H1 (cell line): ENCODE measurements around the gene VSIR. TPM values are rescaled to one million over a fixed set of nuclear protein-coding genes. Genes with fewer than 3 reads are reported as not detected.

Experiments
- CTCF ChIA-PET: fragments of 300-600 bp; sonication (Branson Sonifier 250); formaldehyde crosslinking; loops from one replicate; lab custom pipeline; 2021; ENCODE audit not compliant: partially characterized antibody; lab: Charles Lee
- POLR2A ChIA-PET: fragments of 300-600 bp; sonication (Branson Sonifier 250); formaldehyde crosslinking; loops from one replicate; lab custom pipeline; 2021; ENCODE audit warnings: inconsistent platforms; ENCODE audit not compliant: partially characterized antibody; lab: Charles Lee
- DNase-seq, 2 experiments: peaks; one replicate each; pipeline versions ENCODE4 v3.0.0 to v3.0.0-alpha.2; 2010 to 2022; ENCODE audit warnings: low spot score in 2 of 2, low read depth in 1 of 2, mixed read lengths in 1 of 2
- FAIRE-seq: peaks from 2 replicates; lab custom pipeline; 2011; peaks lifted over from hg19 to GRCh38; lab: Jason Lieb, UNC
- H2AFZ ChIP-seq: 2 replicates; pipeline ENCODE4 v1.8.1; 2012; ENCODE audit warnings: low read length, inconsistent platforms
- H2AK5ac ChIP-seq: 2 replicates; pipeline ENCODE4 v1.6.1; 2013; ENCODE audit warnings: low read depth, low read length
- H2BK120ac ChIP-seq: replicated peaks from 2 replicates; pipeline ENCODE3; 2013; ENCODE audit warnings: low read depth, low read length, inconsistent platforms
- H2BK12ac ChIP-seq: 2 replicates; pipeline ENCODE4 v1.6.1; 2013; ENCODE audit warnings: low read depth, low read length
- H2BK15ac ChIP-seq: 2 replicates; pipeline ENCODE4 v1.6.1; 2013; ENCODE audit warnings: low read length
- H2BK20ac ChIP-seq: 2 replicates; pipeline ENCODE4 v1.6.1; 2013; ENCODE audit warnings: low read length
- H2BK5ac ChIP-seq: 2 replicates; pipeline ENCODE4 v1.6.1; 2013; ENCODE audit warnings: low read depth, low read length
- H3K14ac ChIP-seq: 2 replicates; pipeline ENCODE4 v1.6.1; 2013; ENCODE audit warnings: inconsistent platforms; ENCODE audit not compliant: insufficient read length
- H3K18ac ChIP-seq: 2 replicates; pipeline ENCODE4 v1.6.1; 2013; ENCODE audit warnings: low read length; ENCODE audit errors: extremely low read depth
- H3K23ac ChIP-seq: 2 replicates; pipeline ENCODE4 v1.6.1; 2013; ENCODE audit warnings: inconsistent platforms; ENCODE audit not compliant: insufficient read length
- H3K23me2 ChIP-seq: 2 replicates; pipeline ENCODE4 v1.6.1; 2013; ENCODE audit warnings: low read depth, low read length
- H3K27ac ChIP-seq: 2 replicates; pipeline ENCODE4 v1.6.1; 2011; ENCODE audit warnings: low read depth, low read length, inconsistent platforms
- H3K27me3 ChIP-seq, 4 experiments: replicated peaks in 1 of 4; 1 replicate in 1 of 4; 2 replicates in 3 of 4; pipeline versions ENCODE4 v1.6.1 to v1.8.1; 2011 to 2013; ENCODE audit warnings: low read length in 3 of 4, mild to moderate bottlenecking in 3 of 4, inconsistent platforms in 2 of 4, mixed read lengths in 2 of 4, moderate library complexity in 1 of 4; ENCODE audit not compliant: control insufficient read depth in 3 of 4, insufficient read depth in 3 of 4; ENCODE audit errors: extremely low read depth in 1 of 4
- H3K36me3 ChIP-seq, 4 experiments: 2 replicates each; pipeline versions ENCODE4 v1.6.1 to v1.8.1; 2011 to 2013; ENCODE audit warnings: mild to moderate bottlenecking in 4 of 4, low read length in 3 of 4, moderate library complexity in 2 of 4, control low read depth in 1 of 4, inconsistent platforms in 1 of 4; ENCODE audit not compliant: insufficient read depth in 4 of 4, control insufficient read depth in 2 of 4
- H3K4ac ChIP-seq: replicated peaks from 2 replicates; pipeline ENCODE3; 2013; ENCODE audit warnings: low read length, low read depth, mixed read lengths, inconsistent platforms; ENCODE audit not compliant: insufficient read length
- H3K4me1 ChIP-seq, 4 experiments: replicated peaks in 1 of 4; 1 replicate in 1 of 4; 2 replicates in 3 of 4; pipeline versions ENCODE4 v1.6.1 to v1.8.1; 2011 to 2013; ENCODE audit warnings: low read length in 3 of 4, inconsistent platforms in 2 of 4, mixed read lengths in 1 of 4; ENCODE audit not compliant: insufficient read depth in 4 of 4, control insufficient read depth in 3 of 4
- H3K4me2 ChIP-seq, 2 experiments: 2 replicates each; pipeline versions ENCODE4 v1.6.1 to v1.8.1; 2011 to 2013; ENCODE audit warnings: low read depth in 2 of 2, low read length in 2 of 2, control low read depth in 1 of 2, inconsistent platforms in 1 of 2, mild to moderate bottlenecking in 1 of 2; ENCODE audit not compliant: insufficient read depth in 1 of 2
- H3K4me3 ChIP-seq, 4 experiments: fragments of 200-600, 300-600 bp in 1 of 4; sonication (generic), shearing (Covaris generic), sonication (Bioruptor Twin) in 1 of 4; 2 replicates each; pipeline versions ENCODE4 v1.5.1 to v1.8.1; 2011 to 2016; ENCODE audit warnings: low read length in 4 of 4, low read depth in 3 of 4, control low read depth in 2 of 4, inconsistent platforms in 2 of 4, mild to moderate bottlenecking in 2 of 4, mixed read lengths in 1 of 4, moderate library complexity in 1 of 4; ENCODE audit not compliant: insufficient read depth in 2 of 4; ENCODE audit errors: extremely low read depth in 1 of 4
- H3K56ac ChIP-seq: replicated peaks from 2 replicates; pipeline ENCODE3; 2013; ENCODE audit warnings: low read depth, mild to moderate bottlenecking, mixed read lengths, low read length, inconsistent platforms; ENCODE audit not compliant: insufficient read length
- H3K79me1 ChIP-seq: 2 replicates; pipeline ENCODE4 v1.6.1; 2013; ENCODE audit warnings: low read depth, low read length, control low read depth
- H3K79me2 ChIP-seq, 2 experiments: 2 replicates each; pipeline versions ENCODE4 v1.6.1 to v1.8.1; 2012 to 2013; ENCODE audit warnings: low read length in 2 of 2, mild to moderate bottlenecking in 2 of 2, inconsistent platforms in 1 of 2; ENCODE audit not compliant: insufficient read depth in 2 of 2, control insufficient read depth in 1 of 2
- H3K9ac ChIP-seq, 4 experiments: replicated peaks in 1 of 4; 1 replicate in 1 of 4; 2 replicates in 3 of 4; pipeline versions ENCODE4 v1.6.1 to v1.8.1; 2011 to 2013; ENCODE audit warnings: low read depth in 3 of 4, low read length in 3 of 4, control low read depth in 2 of 4, mild to moderate bottlenecking in 2 of 4, moderate library complexity in 2 of 4, inconsistent platforms in 1 of 4; ENCODE audit errors: extremely low read depth in 1 of 4
- H3K9me3 ChIP-seq, 2 experiments: 2 replicates each; pipeline versions ENCODE4 v1.6.1 to v1.8.1; 2012 to 2013; ENCODE audit warnings: mild to moderate bottlenecking in 2 of 2, moderate library complexity in 2 of 2, control low read depth in 1 of 2, inconsistent platforms in 1 of 2, low read depth in 1 of 2, low read length in 1 of 2, mixed read lengths in 1 of 2; ENCODE audit not compliant: insufficient read depth in 2 of 2
- H4K20me1 ChIP-seq, 2 experiments: replicated peaks in 1 of 2; 2 replicates each; pipeline versions ENCODE3 to v1.8.1; 2011 to 2013; ENCODE audit warnings: inconsistent platforms in 2 of 2, low read length in 2 of 2, mild to moderate bottlenecking in 1 of 2; ENCODE audit not compliant: insufficient read depth in 2 of 2, control insufficient read depth in 1 of 2
- H4K5ac ChIP-seq: 2 replicates; pipeline ENCODE4 v1.6.1; 2013; ENCODE audit warnings: low read length, low read depth, mixed read lengths, inconsistent platforms; ENCODE audit not compliant: insufficient read length
- H4K8ac ChIP-seq: 2 replicates; pipeline ENCODE4 v1.8.0; 2013; ENCODE audit warnings: mild to moderate bottlenecking, moderate library complexity, low read length, inconsistent platforms; ENCODE audit not compliant: insufficient read depth; ENCODE audit errors: extremely low read depth
- H4K91ac ChIP-seq: replicated peaks from 2 replicates; pipeline ENCODE3; 2013; ENCODE audit warnings: low read length, mixed read lengths, inconsistent platforms; ENCODE audit not compliant: insufficient read length
- CEBPB ChIP-seq: IDR thresholded peaks from 2 replicates; pipeline ENCODE4 v1.6.1; 2012; ENCODE audit warnings: low read depth, low read length
- WGBS, 2 experiments: shearing (Covaris generic) in 1 of 2; methylation state at CpG; one replicate each; pipeline versions ENCODE4 v1.1.6 to v1.1.7; 2013 to 2015; ENCODE audit warnings: low lambda C conversion rate in 2 of 2, mixed read lengths in 2 of 2, inconsistent platforms in 1 of 2, low coverage in 1 of 2, missing lambda C conversion rate in 1 of 2; ENCODE audit not compliant: insufficient replicate concordance in 2 of 2, insufficient coverage in 1 of 2, insufficient read length in 1 of 2; ENCODE audit errors: extremely low coverage in 1 of 2, missing lambda C conversion rate in 1 of 2; 5-methylcytosine and 5-hydroxymethylcytosine counted together
- polyA plus RNA-seq, 7 experiments: library from polyadenylated mRNA; depleted of rRNA in 3 of 7; stranded (reverse) in 5 of 7; unstranded in 2 of 7; fragments of >200 nt in 5 of 7; fragments of 200-250 nt in 2 of 7; gene quantifications; 1 replicate in 5 of 7; 2 replicates in 1 of 7; 4 replicates in 1 of 7; pipeline versions ENCODE4 v1.2.1 to v1.2.3, GENCODE V29; 2011 to 2013; ENCODE audit warnings: missing spikeins in 2 of 7, mixed read lengths in 2 of 7
- total RNA-seq: library from RNA; stranded (reverse); fragmentation: NEBNext Ultra II Directional; extraction: Animal tissue kit (Norgen Biotek cat#: 25700); gene quantifications from 2 replicates; pipeline ENCODE4 v1.2.1, GENCODE V29; 2021

Gene VSIR
- total and polyA plus RNA-seq, 2 of the 8 experiments (the other 6 are each of a cell fraction or from before 2014, with no cell fraction given) = 0.33 TPM; not detected in 1

DNA sequence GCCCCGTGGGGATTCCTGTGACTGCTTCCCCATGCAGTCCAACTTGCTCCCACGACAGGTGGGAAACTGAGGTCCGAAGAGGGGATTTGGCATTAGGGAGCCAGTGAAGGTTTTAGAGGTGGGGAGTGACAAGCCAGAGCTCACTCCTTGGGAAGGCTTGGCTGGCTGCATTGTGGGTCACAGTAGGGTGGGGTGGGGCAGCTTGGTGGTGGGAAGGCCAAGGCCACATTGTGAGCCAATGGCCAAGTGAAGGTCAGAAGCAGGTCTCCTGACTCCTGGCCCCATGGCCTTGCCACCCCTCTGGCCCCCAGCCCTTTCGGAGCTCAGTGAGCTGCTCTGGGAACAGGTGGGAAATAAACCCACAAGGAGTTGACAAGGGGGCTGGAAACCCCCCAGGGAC, 56.3 kb downstream of the VSIR start:
- Histone ChIP-seq H3K23ac (no peak overlapping the region), H4K20me1 (no peaks in the 10 kb centered on the region), H3K27ac (no peak overlapping the region), H3K79me1 (no peaks in the 10 kb centered on the region), H2BK15ac (no peak overlapping the region), H3K4me1 (peaks cover 0 to 14% (median 8%) of the 10 kb centered on the region in 4 experiments; a peak in 6 of 7 replicates), H3K4ac (no peak overlapping the region), H2AK5ac (no peak overlapping the region), H2AFZ (no peak overlapping the region), H2BK120ac (no peak overlapping the region), H3K56ac (no peak overlapping the region), H2BK5ac (no peak overlapping the region), H3K23me2 (peaks cover 2% of the 10 kb centered on the region; the same call in 1 of the 2 replicates), H3K9ac (no peak overlapping the region), H3K4me2 (no peak overlapping the region), H2BK12ac (no peak overlapping the region), H3K9me3 (no peaks in the 10 kb centered on the region), H3K27me3 (peaks cover 0 to 6% (median 0%) of the 10 kb centered on the region in 4 experiments; a peak in 2 of 7 replicates), H4K8ac (no peak overlapping the region), H3K4me3 (no peak overlapping the region), H3K14ac (no peak overlapping the region), H2BK20ac (no peak overlapping the region), H4K91ac (no peak overlapping the region), H4K5ac (no peak overlapping the region), H3K79me2 (no peaks in the 10 kb centered on the region), H3K36me3 (no peaks in the 10 kb centered on the region), H3K18ac (no peak overlapping the region)
- 93% methylated on average over 3 of the region's 4 CpGs; no CpG with 5 or more reads in 1 of the 2 experiments for WGBS, 2 experiments
- CTCF ChIA-PET = interaction anchor here (0.6 to 7.2 kb wide), 23 partner anchors 8 to 935 kb away, joined by 3 to 65 read pairs (median 4); partner anchors contain the start of gene VSIR
- TF ChIP-seq CEBPB = no peak
- no peak for DNase-seq
- FAIRE-seq = no peak
- POLR2A ChIA-PET = no interaction called here
